Gastroesophageal sphincter (tissue), 4 donors: ENCODE results near the gene A3GALT2. TPM values are rescaled to one million over a fixed set of nuclear protein-coding genes. Genes with fewer than 3 reads are reported as not detected.
A peak's percentile ranks its signal among the peaks of the same experiment; 100 is the strongest.

Experiments
- ATAC-seq: fragments of 150-250 bp; one replicate; pipeline ENCODE4 v1.9.1; 2016; ENCODE audit warnings: mild to moderate bottlenecking, moderate library complexity
- H3K27ac ChIP-seq, 4 donors: fragments of 200-600 bp; sonication (generic) in 3 of 4; 1 replicate in 3 of 4; 2 replicates in 1 of 4; pipeline ENCODE4 v1.5.1; 2016 to 2019
- H3K27me3 ChIP-seq: fragments of 200-600 bp; sonication (generic); one replicate; pipeline ENCODE4 v1.5.1; 2019
- H3K36me3 ChIP-seq, 2 donors: fragments of 200-600 bp; sonication (generic); one replicate each; pipeline ENCODE4 v1.5.1; 2019; ENCODE audit warnings: control low read depth in 1 of 2
- H3K4me1 ChIP-seq, 3 donors: fragments of 200-600 bp; sonication (generic); 1 replicate in 2 of 3; 2 replicates in 1 of 3; pipeline ENCODE4 v1.5.1; 2016 to 2019; ENCODE audit warnings: control low read depth in 2 of 3
- H3K4me3 ChIP-seq, 2 donors: fragments of 200-600 bp; sonication (generic); one replicate each; pipeline ENCODE4 v1.5.1; 2019; ENCODE audit warnings: mild to moderate bottlenecking in 1 of 2, moderate library complexity in 1 of 2
- H3K9me3 ChIP-seq, 3 donors: fragments of 200-600 bp; sonication (generic); one replicate each; pipeline ENCODE4 v1.5.1; 2017 to 2019; ENCODE audit warnings: control low read depth in 2 of 3
- CTCF ChIP-seq, 4 experiments: fragments of 200-600 bp in 2 of 4; fragments of 450-650 bp in 2 of 4; sonication (generic) in 1 of 4; IDR thresholded peaks; one replicate each; pipeline ENCODE4 v1.5.1; 2017 to 2019; ENCODE audit warnings: antibody characterized with exemption in 4 of 4, mild to moderate bottlenecking in 2 of 4, moderate library complexity in 2 of 4
- EP300 ChIP-seq: sonication (generic); formaldehyde crosslinking; IDR thresholded peaks from one replicate; pipeline ENCODE4 v1.6.1; 2017; ENCODE audit warnings: antibody characterized with exemption, mild to moderate bottlenecking
- POLR2A ChIP-seq, 2 donors: fragments of 450-650 bp; IDR thresholded peaks; one replicate each; pipeline ENCODE4 v1.6.1; 2017; ENCODE audit warnings: antibody characterized with exemption in 2 of 2, mild to moderate bottlenecking in 2 of 2, moderate library complexity in 1 of 2
- POLR2AphosphoS5 ChIP-seq: sonication (generic); formaldehyde crosslinking; IDR thresholded peaks from one replicate; pipeline ENCODE4 v1.6.1; 2017; ENCODE audit warnings: antibody characterized with exemption
- WGBS, 2 donors: methylation state at CpG; one replicate each; pipeline ENCODE4 v1.1.5; 2018; ENCODE audit warnings: low coverage in 1 of 2; 5-methylcytosine and 5-hydroxymethylcytosine counted together
- total RNA-seq, 4 donors: library from RNA; depleted of rRNA; stranded (reverse); fragments of >200 nt; gene quantifications; one replicate each; pipeline ENCODE4 v1.1.0, GENCODE V29; 2016

Gene A3GALT2
- total RNA-seq, 4 donors from 2014 or later, result 0.67 TPM; not detected in 3

GRCh38 chr1:33344896-33345560, 24.1 kb upstream of the A3GALT2 start:
- Histone ChIP-seq H3K27me3 (no peaks in the 10 kb centered on the region), H3K36me3 (peaks cover 0 to 6% of the 10 kb centered on the region in 2 donors), H3K4me1 (peaks cover 46 to 85% (median 56%) of the 10 kb centered on the region in 3 donors), H3K27ac (peak overlapping the region; percentile 34 to 100 (median 99)), H3K9me3 (no peaks in the 10 kb centered on the region), H3K4me3 (peak overlapping the region in 1 of 2 donors; percentile 96)
- TF ChIP-seq EP300 (no peak), CTCF (IDR thresholded peaks at IDR 0.05) (no peak)
- WGBS, 2 donors, result 9 to 10% methylated on average over 2 of the region's 2 CpGs
- ATAC-seq, result no peak

- ATAC-seq, result no peak
- Histone ChIP-seq H3K36me3 (peaks cover 0 to 6% of the 10 kb centered on the region in 2 donors), H3K4me3 (no peak overlapping the region), H3K27me3 (no peaks in the 10 kb centered on the region), H3K27ac (peak overlapping the region; percentile 40 to 100 (median 99)), H3K9me3 (no peaks in the 10 kb centered on the region), H3K4me1 (peaks cover 59 to 99% (median 71%) of the 10 kb centered on the region in 3 donors)
- WGBS, 2 donors, result 7 to 28% methylated on average over 5 of the region's 5 CpGs
- TF ChIP-seq CTCF (IDR thresholded peaks at IDR 0.05) (no peak), POLR2A (IDR thresholded peaks at IDR 0.05) (no peak), POLR2AphosphoS5 (peak; percentile 19)
Measured at GRCh38 chr1:33343539-33343938, 22.6 kb upstream of the A3GALT2 start.

DNA sequence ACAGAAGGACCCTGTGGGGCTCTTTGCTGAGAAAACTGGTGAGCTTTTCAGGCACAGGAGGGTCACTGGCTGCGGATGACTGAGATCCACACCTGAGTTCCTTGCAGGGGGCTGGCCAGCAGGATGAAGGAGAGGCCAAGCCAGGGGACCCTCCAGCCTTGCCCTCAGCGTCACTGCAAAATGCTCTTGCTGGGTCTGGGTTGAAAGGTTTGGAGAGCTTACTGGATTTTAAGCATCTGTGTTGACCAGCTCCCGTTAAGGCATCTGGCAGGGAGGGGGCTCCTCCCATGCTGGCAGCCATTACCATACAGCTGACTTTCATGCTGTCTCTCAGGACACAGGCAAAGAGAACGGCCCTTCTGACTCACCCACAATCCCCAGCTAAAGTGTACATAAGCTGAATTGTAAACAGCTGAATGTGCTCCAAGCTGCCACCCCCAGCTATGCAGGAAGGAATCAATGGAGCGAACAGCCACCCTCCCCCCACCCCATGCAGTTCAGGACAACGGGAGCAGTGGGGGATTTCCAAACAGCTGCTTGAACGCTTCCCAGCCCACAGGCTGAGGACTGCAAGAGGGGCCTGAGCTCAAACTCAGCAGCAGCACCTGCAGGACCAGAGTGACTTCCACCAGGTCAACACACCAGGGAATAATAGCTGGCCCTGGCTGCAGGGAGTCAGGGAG, 21.3 kb upstream of the A3GALT2 start:
- Histone ChIP-seq H3K27me3 (no peaks in the 10 kb centered on the region), H3K36me3 (peaks cover 0 to 6% of the 10 kb centered on the region in 2 donors), H3K4me3 (peak overlapping the region in 1 of 2 donors; percentile 34), H3K4me1 (peaks cover 71 to 100% (median 82%) of the 10 kb centered on the region in 3 donors), H3K9me3 (no peaks in the 10 kb centered on the region), H3K27ac (peak overlapping the region; percentile 41 to 100 (median 96))
- WGBS, 2 donors, result 0 to 83% methylated on average over 1 of the region's 7 CpGs
- ATAC-seq, result peak; percentile 65
- TF ChIP-seq EP300, result no peak
- TF ChIP-seq POLR2AphosphoS5, result peak; percentile 93
- no peak for TF ChIP-seq CTCF (IDR thresholded peaks at IDR 0.05)

DNA sequence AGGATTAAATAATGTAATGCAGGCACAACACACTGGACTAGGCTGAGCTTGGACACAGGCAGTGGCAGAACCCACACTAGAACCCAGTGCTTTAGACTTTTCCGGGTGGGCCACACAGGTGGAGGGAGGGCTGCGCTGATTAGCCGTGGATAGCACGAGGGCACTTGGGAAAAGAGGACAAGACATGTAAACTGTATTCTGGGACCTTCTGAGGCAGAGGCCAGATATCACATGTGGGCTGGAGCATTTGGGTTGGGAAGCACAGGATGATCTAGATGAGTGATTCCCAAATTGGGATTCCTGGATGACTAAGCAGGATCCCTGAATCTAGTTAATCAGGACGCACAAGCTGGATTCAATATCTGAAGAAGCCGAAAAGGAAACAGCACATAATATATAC, 20.3 kb upstream of the A3GALT2 start:
- Histone ChIP-seq H3K4me3 (peak overlapping the region in 1 of 2 donors; percentile 4), H3K27me3 (no peaks in the 10 kb centered on the region), H3K4me1 (peaks cover 71 to 100% (median 86%) of the 10 kb centered on the region in 3 donors), H3K9me3 (no peaks in the 10 kb centered on the region), H3K27ac (peak overlapping the region; percentile 41 to 100 (median 96)), H3K36me3 (peaks cover 0 to 6% of the 10 kb centered on the region in 2 donors)
- 48 to 58% methylated on average over 5 to 6 of the region's 6 CpGs for WGBS, 2 donors
- no peak for TF ChIP-seq EP300
- peak; percentile 32 for TF ChIP-seq POLR2AphosphoS5
- TF ChIP-seq POLR2A (IDR thresholded peaks at IDR 0.05), result no peak
- no peak for TF ChIP-seq CTCF (IDR thresholded peaks at IDR 0.05)
- ATAC-seq, result no peak
